Measurements from ENCODE around the gene NHSL2. TPM values are rescaled to one million over a fixed set of nuclear protein-coding genes. Genes with fewer than 3 reads are reported as not detected.
A peak's percentile ranks its signal among the peaks of the same experiment; 100 is the strongest.

The NHSL2 gene
- polyA plus RNA-seq, 3 donors, result 16.6 to 39.8 (median 22.8) TPM

DNA sequence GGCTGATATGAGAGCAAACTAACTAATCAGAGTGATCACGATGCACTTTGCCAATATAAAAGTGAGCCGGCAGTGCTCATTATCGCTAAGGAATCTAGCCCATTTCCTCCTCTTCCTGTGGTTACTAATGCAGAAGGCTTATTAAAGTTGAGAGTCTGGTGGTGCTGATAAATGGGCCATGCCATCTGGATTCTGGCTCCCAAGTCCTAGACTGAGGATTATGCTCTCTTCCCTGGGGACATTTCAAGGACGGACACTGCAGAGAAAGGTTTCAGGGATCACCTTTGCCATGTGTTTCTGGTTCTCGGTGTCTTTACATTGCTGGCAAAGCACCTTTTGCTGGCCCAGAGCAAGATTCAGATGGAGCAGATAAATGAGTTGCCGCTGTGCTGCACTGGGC, 135.8 kb downstream of the NHSL2 start:
- Histone ChIP-seq H2AFZ (ENCODE audit: insufficient read depth, low read depth, low read length, poor library complexity, severe bottlenecking) (no peak overlapping the region), H3K4me3 (replicated peaks in 1 of 3; ENCODE audit: low read depth in 2 of 3, low read length in 3 of 3) (no peak overlapping the region), H3K4me2 (replicated peaks; ENCODE audit: extremely low read depth, low read length, poor library complexity, severe bottlenecking) (no peak overlapping the region), H3K4me1 (ENCODE audit: control insufficient read depth in 1 of 2, insufficient read depth in 2 of 2, low read length in 2 of 2) (peaks cover 39 to 40% of the 10 kb centered on the region in 2 donors), H3K9me3 (replicated peaks in 1 of 2; ENCODE audit: control insufficient read depth in 1 of 2, insufficient read depth in 1 of 2, low read length in 2 of 2) (no peaks in the 10 kb centered on the region), H3K36me3 (replicated peaks in 1 of 2; ENCODE audit: control insufficient read depth in 1 of 2, insufficient read depth in 2 of 2, low read length in 2 of 2) (no peaks in the 10 kb centered on the region), H3K27ac (ENCODE audit: low read depth in 1 of 2, low read length in 2 of 2) (no peak overlapping the region), H3K79me2 (ENCODE audit: insufficient read depth, low read length) (no peaks in the 10 kb centered on the region), H3K9ac (ENCODE audit: insufficient read depth, low read length, poor library complexity, severe bottlenecking) (no peak overlapping the region), H3K27me3 (ENCODE audit: control insufficient read depth in 2 of 2, insufficient read depth in 2 of 2, low read length in 2 of 2) (peaks cover 0 to 5% of the 10 kb centered on the region in 2 donors), H4K20me1 (ENCODE audit: insufficient read depth, low read length) (no peaks in the 10 kb centered on the region)
- Mint-ChIP-seq H3K4me1 (peaks cover 56% of the 10 kb centered on the region), H3K9me3 (peaks cover 0 to 3% (median 0%) of the 10 kb centered on the region in 7 donors), H3K27ac (no peak overlapping the region), H3K36me3 (peaks cover 0 to 2% of the 10 kb centered on the region in 2 donors), H3K4me3 (no peak overlapping the region), H3K27me3 (ENCODE audit: low read depth in 3 of 3) (peaks cover 0 to 16% (median 0%) of the 10 kb centered on the region in 3 donors)
- no peak for DNase-seq
- TF ChIP-seq, protein P1, sequence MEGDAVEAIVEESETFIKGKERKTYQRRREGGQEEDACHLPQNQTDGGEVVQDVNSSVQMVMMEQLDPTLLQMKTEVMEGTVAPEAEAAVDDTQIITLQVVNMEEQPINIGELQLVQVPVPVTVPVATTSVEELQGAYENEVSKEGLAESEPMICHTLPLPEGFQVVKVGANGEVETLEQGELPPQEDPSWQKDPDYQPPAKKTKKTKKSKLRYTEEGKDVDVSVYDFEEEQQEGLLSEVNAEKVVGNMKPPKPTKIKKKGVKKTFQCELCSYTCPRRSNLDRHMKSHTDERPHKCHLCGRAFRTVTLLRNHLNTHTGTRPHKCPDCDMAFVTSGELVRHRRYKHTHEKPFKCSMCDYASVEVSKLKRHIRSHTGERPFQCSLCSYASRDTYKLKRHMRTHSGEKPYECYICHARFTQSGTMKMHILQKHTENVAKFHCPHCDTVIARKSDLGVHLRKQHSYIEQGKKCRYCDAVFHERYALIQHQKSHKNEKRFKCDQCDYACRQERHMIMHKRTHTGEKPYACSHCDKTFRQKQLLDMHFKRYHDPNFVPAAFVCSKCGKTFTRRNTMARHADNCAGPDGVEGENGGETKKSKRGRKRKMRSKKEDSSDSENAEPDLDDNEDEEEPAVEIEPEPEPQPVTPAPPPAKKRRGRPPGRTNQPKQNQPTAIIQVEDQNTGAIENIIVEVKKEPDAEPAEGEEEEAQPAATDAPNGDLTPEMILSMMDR (IDR thresholded peaks at IDR 0.05), result no peak
- intact Hi-C loops (cut with micrococcal nuclease), result no loop called here
- WGBS (ENCODE audit: insufficient coverage), result no CpG with 5 or more reads among the region's 6 CpGs

DNA sequence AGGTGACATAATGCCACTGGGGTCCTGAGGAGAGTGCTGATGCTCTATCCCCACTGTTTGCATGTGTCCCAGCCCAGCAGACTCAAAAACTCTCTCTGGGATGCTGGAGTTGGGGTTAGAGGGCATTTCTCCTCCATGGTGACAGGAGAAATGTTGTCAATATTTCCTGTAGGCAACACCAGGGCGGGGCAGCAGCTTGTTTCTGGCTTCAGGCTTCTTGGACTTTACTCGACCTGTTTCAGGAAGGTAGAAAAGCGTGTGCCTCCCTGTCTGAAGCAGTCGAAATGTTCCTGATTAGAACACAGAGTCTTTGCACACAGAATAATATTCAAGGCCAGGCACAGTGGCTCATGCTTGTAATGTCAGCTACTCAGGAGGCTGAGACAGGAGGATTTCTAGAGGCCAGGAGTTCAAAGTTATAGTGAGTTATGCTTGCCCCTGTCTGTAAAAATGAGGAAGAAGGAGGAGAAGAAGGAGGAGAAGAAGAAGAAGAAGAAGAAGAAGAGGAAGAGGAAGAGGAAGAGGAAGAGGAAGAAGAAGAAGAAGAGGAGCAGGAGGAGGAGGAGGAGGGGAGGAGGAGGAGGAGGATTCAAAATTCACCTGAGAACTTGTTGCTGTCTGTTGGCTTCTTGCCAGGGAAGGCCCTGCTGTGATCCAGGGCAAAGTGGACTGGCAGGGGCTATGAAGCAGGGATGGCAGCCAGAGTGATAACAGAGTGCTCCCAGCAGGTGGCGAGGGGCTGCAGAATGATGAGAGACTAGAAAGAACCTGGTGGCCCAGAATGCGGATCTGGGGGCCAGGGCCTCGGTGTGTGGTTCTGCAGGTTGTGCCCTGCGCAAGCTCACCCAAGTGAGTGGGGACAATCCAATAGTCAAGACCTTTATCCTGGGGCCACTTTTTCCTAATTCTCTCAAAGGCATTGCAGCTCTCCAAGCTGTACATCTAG, 138.1 kb downstream of the NHSL2 start:
- peaks cover 47% of the 10 kb centered on the region for H3K4me1 Mint-ChIP-seq
- H3K36me3 ChIP-seq (replicated peaks in 1 of 2; ENCODE audit: control insufficient read depth in 1 of 2, insufficient read depth in 2 of 2, low read length in 2 of 2), result no peaks in the 10 kb centered on the region
- H3K36me3 Mint-ChIP-seq, result no peaks in the 10 kb centered on the region
- peaks cover 33 to 38% of the 10 kb centered on the region in 2 donors for H3K4me1 ChIP-seq (ENCODE audit: control insufficient read depth in 1 of 2, insufficient read depth in 2 of 2, low read length in 2 of 2)
- H3K9me3 ChIP-seq (replicated peaks in 1 of 2; ENCODE audit: control insufficient read depth in 1 of 2, insufficient read depth in 1 of 2, low read length in 2 of 2), result no peaks in the 10 kb centered on the region
- intact Hi-C loops (cut with micrococcal nuclease), result no loop called here
- H3K27ac Mint-ChIP-seq, result peak overlapping the region in 5 of 7 donors; percentile 31 to 59 (median 38)
- H4K20me1 ChIP-seq (ENCODE audit: insufficient read depth, low read length), result no peaks in the 10 kb centered on the region
- H3K4me3 ChIP-seq (replicated peaks in 1 of 3; ENCODE audit: low read depth in 2 of 3, low read length in 3 of 3), result no peak overlapping the region
- no peak overlapping the region for H2AFZ ChIP-seq (ENCODE audit: insufficient read depth, low read depth, low read length, poor library complexity, severe bottlenecking)
- H3K27me3 ChIP-seq (ENCODE audit: control insufficient read depth in 2 of 2, insufficient read depth in 2 of 2, low read length in 2 of 2), result peaks cover 0 to 7% of the 10 kb centered on the region in 2 donors
- DNase-seq, result no peak
- H3K27ac ChIP-seq (ENCODE audit: low read depth in 1 of 2, low read length in 2 of 2), result peak overlapping the region in 1 of 2 donors; percentile 42
- no peaks in the 10 kb centered on the region for H3K79me2 ChIP-seq (ENCODE audit: insufficient read depth, low read length)
- peak overlapping the region in 1 of 2 donors; percentile 63 for H3K4me3 Mint-ChIP-seq
- H3K4me2 ChIP-seq (replicated peaks; ENCODE audit: extremely low read depth, low read length, poor library complexity, severe bottlenecking), result no peak overlapping the region
- no peak overlapping the region for H3K9ac ChIP-seq (ENCODE audit: insufficient read depth, low read length, poor library complexity, severe bottlenecking)
- peaks cover 0 to 2% (median 0%) of the 10 kb centered on the region in 7 donors for H3K9me3 Mint-ChIP-seq
- 100% methylated on average over 3 of the region's 8 CpGs for WGBS (ENCODE audit: insufficient coverage)
- TF ChIP-seq, protein P1 (IDR thresholded peaks at IDR 0.05), result no peak
- peaks cover 0 to 17% (median 0%) of the 10 kb centered on the region in 3 donors for H3K27me3 Mint-ChIP-seq (ENCODE audit: low read depth in 3 of 3)
